GM18507 (cell line): ENCODE results near the gene ELOVL7.
"Not testable (repeated sequence)": the region's sequence is repeated elsewhere in the genome, so short reads cannot be mapped to it uniquely, and the experiment has no call there.

Source experiments
- DNase-seq: peaks from one replicate; pipeline ENCODE4 v3.0.0; 2011; ENCODE audit warnings: low read depth; ENCODE audit not compliant: insufficient read length; ENCODE audit errors: extremely low spot score
- FAIRE-seq: peaks from 2 replicates; lab custom pipeline; 2011; peaks lifted over from hg19 to GRCh38; lab: Jason Lieb, UNC

ELOVL7 gene

GRCh38 chr5:60835554-60835953 lies 8.5 kb downstream of the ELOVL7 start:
- DNase-seq, result no peak
- no peak for FAIRE-seq

GRCh38 chr5:60833520-60833919 lies 10.5 kb downstream of the ELOVL7 start:
- DNase-seq, result no peak
- no peak for FAIRE-seq

GRCh38 chr5:60830581-60831127 lies 13.4 kb downstream of the ELOVL7 start:
- DNase-seq (no peak), FAIRE-seq (no peak)

GRCh38 chr5:60829490-60830266 lies 14.4 kb downstream of the ELOVL7 start:
- FAIRE-seq (no peak), DNase-seq (no peak)

- FAIRE-seq (no peak), DNase-seq (no peak)
Measured at GRCh38 chr5:60827201-60827600, 16.9 kb downstream of the ELOVL7 start.

GRCh38 chr5:60826653-60827052 lies 17.4 kb downstream of the ELOVL7 start:
- DNase-seq, result no peak
- FAIRE-seq, result peak; percentile 78

- DNase-seq (no peak), FAIRE-seq (peak; percentile 48)
Measured at GRCh38 chr5:60823574-60823973, 20.5 kb downstream of the ELOVL7 start.

GRCh38 chr5:60822285-60822556 lies 21.8 kb downstream of the ELOVL7 start:
- DNase-seq, result no peak
- peak; percentile 60 for FAIRE-seq

- DNase-seq, result no peak
- FAIRE-seq, result no peak
Measured at GRCh38 chr5:60821488-60822284, 22.4 kb downstream of the ELOVL7 start.

- DNase-seq (no peak), FAIRE-seq (no peak)
Measured at GRCh38 chr5:60820593-60821487, 23.2 kb downstream of the ELOVL7 start.

- not testable (repeated sequence) for FAIRE-seq, DNase-seq
Measured at GRCh38 chr5:60816138-60816537, 27.9 kb downstream of the ELOVL7 start.

- no peak for DNase-seq
- no peak for FAIRE-seq
Measured at GRCh38 chr5:60814498-60814897, 29.6 kb downstream of the ELOVL7 start.

- no peak for DNase-seq
- no peak for FAIRE-seq
Measured at GRCh38 chr5:60812426-60812825, 31.6 kb downstream of the ELOVL7 start.

GRCh38 chr5:60811105-60811504 lies 33.0 kb downstream of the ELOVL7 start:
- DNase-seq, result no peak

GRCh38 chr5:60810438-60811085 lies 33.5 kb downstream of the ELOVL7 start:
- FAIRE-seq, result peak; percentile 78
- DNase-seq, result peak; percentile 25

More at GRCh38 chr5:60811105-60811504, 33.0 kb downstream of the ELOVL7 start:
- FAIRE-seq, result no peak

- FAIRE-seq (peak; percentile 26), DNase-seq (no peak)
Measured at GRCh38 chr5:60809891-60810425, 34.1 kb downstream of the ELOVL7 start.

- FAIRE-seq, result no peak
- DNase-seq, result no peak
Measured at GRCh38 chr5:60806591-60807243, 37.4 kb downstream of the ELOVL7 start.

GRCh38 chr5:60805463-60805862 lies 38.6 kb downstream of the ELOVL7 start:
- FAIRE-seq (no peak), DNase-seq (no peak)

- no peak for FAIRE-seq
- DNase-seq, result no peak
Measured at GRCh38 chr5:60803712-60804111, 40.4 kb downstream of the ELOVL7 start.
